HepG2 (cell line): ENCODE results near the gene ARF6.

ENCODE experiments used
- AGO2 ChIP-seq: fragments of 200-400 bp; formaldehyde crosslinking; optimal IDR thresholded peaks from 2 replicates; pipeline ENCODE3; 2017; ENCODE audit warnings: mild to moderate bottlenecking, low read depth, low read length, moderate library complexity
- BRD4 ChIP-seq: sonication (generic); formaldehyde crosslinking; IDR thresholded peaks from 2 replicates; pipeline ENCODE4 v1.4.0; 2020; ENCODE audit warnings: missing genetic modification reagents
- CEBPZ ChIP-seq: IDR thresholded peaks from 2 replicates; pipeline ENCODE4 v1.6.1; 2012; ENCODE audit warnings: low read length, improper control_type of control experiment
- ELF1 ChIP-seq: sonication (generic); formaldehyde crosslinking; IDR thresholded peaks from 2 replicates; pipeline ENCODE4 v1.4.0; 2020; ENCODE audit warnings: missing genetic modification reagents
- EP300 ChIP-seq, 3 experiments: sonication (generic) in 1 of 3; formaldehyde crosslinking in 1 of 3; IDR thresholded peaks; 2 replicates each; pipeline versions ENCODE4 v1.5.1 to v1.6.1; 2011 to 2020; ENCODE audit warnings: low read depth in 2 of 3, low read length in 2 of 3, borderline replicate concordance in 1 of 3, improper control_type of control experiment in 1 of 3, mild to moderate bottlenecking in 1 of 3, missing genetic modification reagents in 1 of 3, moderate library complexity in 1 of 3
- HOXA3 ChIP-seq: sonication (generic); formaldehyde crosslinking; IDR thresholded peaks from 2 replicates; pipeline ENCODE4 v1.5.0; 2020; ENCODE audit warnings: missing genetic modification reagents
- IKZF1 ChIP-seq: fragments of 450-650 bp; IDR thresholded peaks from 2 replicates; pipeline ENCODE4 v1.7.1; 2016
- MAX ChIP-seq: IDR thresholded peaks from 2 replicates; pipeline ENCODE4 v1.6.1; 2012; ENCODE audit warnings: inconsistent platforms
- MXD4 ChIP-seq: IDR thresholded peaks from 2 replicates; pipeline ENCODE4 v1.6.1; 2016; ENCODE audit warnings: mild to moderate bottlenecking, missing biosample characterization, missing genetic modification reagents
- NFYB ChIP-seq: sonication (generic); formaldehyde crosslinking; IDR thresholded peaks from 2 replicates; pipeline ENCODE4 v1.4.0; 2020; ENCODE audit warnings: missing genetic modification reagents
- PRDM15 ChIP-seq: sonication (generic); formaldehyde crosslinking; IDR thresholded peaks from 2 replicates; pipeline ENCODE4 v1.4.0; 2020; ENCODE audit warnings: missing genetic modification reagents
- TAF1 ChIP-seq: sonication (generic); formaldehyde crosslinking; IDR thresholded peaks from 2 replicates; pipeline ENCODE4 v1.4.0; 2020; ENCODE audit warnings: missing genetic modification reagents
- THAP11 ChIP-seq: IDR thresholded peaks from 2 replicates; pipeline ENCODE4 v1.6.1; 2016; ENCODE audit warnings: missing biosample characterization, missing genetic modification reagents
- ZNF678 ChIP-seq: sonication (generic); formaldehyde crosslinking; IDR thresholded peaks from 2 replicates; pipeline ENCODE4 v1.4.0; 2020; ENCODE audit warnings: mild to moderate bottlenecking, missing genetic modification reagents

GRCh38 chr14:49945448-49946319 is 52.8 kb downstream of the ARF6 start:
- no peak for TF ChIP-seq BRD4 (CRISPR knock-in tag)
- no peak for TF ChIP-seq EP300 (IDR thresholded peaks at IDR 0.05; ENCODE audit: low read depth in 2 of 2, low read length in 2 of 2)
- TF ChIP-seq EP300 (CRISPR knock-in tag; IDR thresholded peaks at IDR 0.05; ENCODE audit: borderline replicate concordance): no peak
- TF ChIP-seq TAF1: no peak
- no peak for TF ChIP-seq AGO2
- no peak for TF ChIP-seq THAP11 (CRISPR knock-in tag)
- TF ChIP-seq CEBPZ: no peak
- TF ChIP-seq MAX: no peak
- no peak for TF ChIP-seq MXD4 (CRISPR knock-in tag)
- TF ChIP-seq NFYB: no peak
- TF ChIP-seq ELF1 (CRISPR knock-in tag): no peak
- TF ChIP-seq PRDM15 (CRISPR knock-in tag): no peak
- TF ChIP-seq ZNF678 (CRISPR knock-in tag): no peak
- no peak for TF ChIP-seq HOXA3 (CRISPR knock-in tag)
- no peak for TF ChIP-seq IKZF1
